T-helper 2 cell treated with Interferon-gamma antibody and Interleukin-4, amounts not matched to agents 100 ng/mL and 5 ng/mL, for 36 hours (primary cell): ENCODE data around the gene SLC9A9. TPM values are rescaled to one million over a fixed set of nuclear protein-coding genes. Genes with fewer than 3 reads are reported as not detected.

Source experiments
- intact Hi-C: fragments of 100-400 bp; cut with micrococcal nuclease; formaldehyde crosslinking; loops from one replicate; pipeline ENCODE4 v1.15.1; 2023
- total RNA-seq: library from RNA; stranded (reverse); gene quantifications from 2 replicates; pipeline ENCODE4 v1.2.3, GENCODE V29; 2022

The SLC9A9 gene
- total RNA-seq, 1 donor from 2014 or later = 13.4 TPM

DNA sequence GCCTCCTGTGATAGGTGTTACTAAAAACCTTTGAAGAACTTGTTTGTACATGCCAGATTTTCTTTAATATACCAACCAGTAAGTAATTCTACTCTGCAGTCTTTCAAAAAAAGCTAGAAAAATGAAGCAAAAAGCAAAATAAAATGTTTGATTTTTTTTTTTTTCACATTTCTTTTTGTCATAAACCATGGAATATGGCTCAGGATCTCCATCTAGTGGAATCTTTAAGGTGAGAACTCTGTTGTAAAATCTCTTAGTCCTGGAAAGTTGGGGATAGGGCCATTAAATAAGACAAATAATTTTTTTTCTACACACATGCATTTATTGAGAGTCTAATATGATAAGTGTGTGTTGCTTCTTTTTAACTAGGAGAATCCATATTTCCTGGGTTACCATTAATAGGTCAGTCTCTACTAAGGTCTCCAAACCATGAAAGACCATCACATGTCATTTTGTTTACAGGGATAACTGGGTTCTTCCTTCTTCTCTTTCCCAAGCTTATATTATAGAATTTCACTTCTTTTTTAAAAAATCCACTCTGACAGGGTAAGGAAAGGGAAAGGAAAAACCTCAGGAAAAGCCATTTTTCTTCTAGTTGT lies 84.6 kb downstream of the SLC9A9 start:
- intact Hi-C loops = no loop called here

GRCh38 chr3:143757691-143758090 lies 90.6 kb downstream of the SLC9A9 start:
- intact Hi-C loops = no loop called here

GRCh38 chr3:143755978-143756377 lies 92.3 kb downstream of the SLC9A9 start:
- intact Hi-C loops = no loop called here

- intact Hi-C loops = loop anchor here (5.0 kb wide), 1 partner anchor 632 kb away; no protein-coding TSS in a partner anchor
Measured at GRCh38 chr3:143754090-143754489, 94.2 kb downstream of the SLC9A9 start.

- intact Hi-C loops = loop anchor here (5.0 kb wide), 1 partner anchor 631 kb away; no protein-coding TSS in a partner anchor
Measured at GRCh38 chr3:143753456-143753855, 94.8 kb downstream of the SLC9A9 start.

GRCh38 chr3:143753006-143753405 lies 95.3 kb downstream of the SLC9A9 start:
- intact Hi-C loops = loop anchor here (5.0 kb wide), 1 partner anchor 631 kb away; no protein-coding TSS in a partner anchor

GRCh38 chr3:143751643-143752178 lies 96.6 kb downstream of the SLC9A9 start:
- intact Hi-C loops = loop anchor here (5.0 kb wide), 1 partner anchor 629 kb away; no protein-coding TSS in a partner anchor

- intact Hi-C loops = loop anchor here (5.0 kb wide), 1 partner anchor 629 kb away; no protein-coding TSS in a partner anchor
Measured at GRCh38 chr3:143750841-143751240, 97.4 kb downstream of the SLC9A9 start.

DNA sequence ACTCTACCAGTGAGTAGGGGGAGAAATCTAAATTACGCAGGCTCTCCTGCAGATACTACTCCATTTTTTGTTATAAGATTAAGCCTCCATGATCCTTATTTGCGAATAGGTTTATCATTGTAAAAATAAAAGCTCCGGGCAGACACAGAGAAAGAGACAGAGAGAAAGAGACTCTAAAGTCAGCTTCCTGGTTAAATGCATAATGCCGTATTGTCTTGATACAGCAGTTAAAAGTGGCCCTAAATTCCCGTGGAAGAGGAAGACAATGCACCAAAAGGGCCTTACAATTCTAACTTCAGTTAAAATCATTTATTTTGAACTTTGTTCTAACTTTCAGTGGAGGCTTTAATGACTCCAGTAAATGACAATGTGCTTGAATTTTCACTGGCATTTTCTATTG lies 98.3 kb downstream of the SLC9A9 start:
- intact Hi-C loops = loop anchor here (5.0 kb wide), 1 partner anchor 628 kb away; no protein-coding TSS in a partner anchor

GRCh38 chr3:143737065-143737464 lies 111.2 kb downstream of the SLC9A9 start:
- intact Hi-C loops = no loop called here

GRCh38 chr3:143736205-143736997 lies 111.9 kb downstream of the SLC9A9 start:
- intact Hi-C loops = no loop called here

GRCh38 chr3:143731776-143732175 lies 116.5 kb downstream of the SLC9A9 start:
- intact Hi-C loops = no loop called here

- intact Hi-C loops = no loop called here
Measured at GRCh38 chr3:143731320-143731719, 116.9 kb downstream of the SLC9A9 start.

- intact Hi-C loops = no loop called here
Measured at GRCh38 chr3:143727391-143727790, 120.9 kb downstream of the SLC9A9 start.

DNA sequence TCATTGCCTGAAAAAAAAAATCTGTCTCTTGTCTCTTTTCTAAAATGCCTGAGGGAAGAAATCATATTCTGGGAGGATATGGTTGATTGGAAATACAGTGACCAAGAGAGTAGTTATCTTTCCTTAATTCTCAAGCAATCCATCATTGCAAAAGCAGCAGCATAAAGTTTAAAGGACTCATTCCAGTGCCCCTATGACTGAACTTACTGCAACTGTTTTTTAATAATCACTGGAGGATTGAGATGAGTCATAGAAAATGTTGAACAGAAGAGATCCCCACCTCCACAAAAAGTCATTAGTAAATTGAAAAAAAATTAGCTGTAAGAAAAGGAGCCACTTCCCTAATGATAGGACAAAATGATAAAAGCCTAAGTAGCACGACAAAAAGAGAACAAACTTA lies 121.5 kb downstream of the SLC9A9 start:
- intact Hi-C loops = no loop called here

DNA sequence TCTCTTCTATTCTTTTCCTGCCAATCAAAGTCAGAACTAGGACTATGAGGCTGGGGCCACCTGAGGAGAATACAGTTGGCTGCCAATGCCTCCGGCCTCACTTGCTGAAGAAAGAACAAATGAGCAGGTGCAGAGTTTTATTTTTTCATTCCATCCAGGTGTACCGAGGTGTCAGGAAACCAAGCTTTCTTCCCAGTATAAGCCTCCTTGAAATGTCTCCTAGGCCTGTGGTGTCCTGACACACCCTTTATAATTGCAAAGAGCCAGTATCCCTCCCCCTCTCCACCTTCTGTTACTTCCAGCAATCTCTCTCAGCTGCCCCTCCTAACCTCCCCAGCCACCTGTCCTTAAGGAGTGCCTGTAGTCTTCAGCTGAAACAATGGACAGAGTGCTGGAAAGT lies 127.9 kb downstream of the SLC9A9 start:
- intact Hi-C loops = no loop called here

DNA sequence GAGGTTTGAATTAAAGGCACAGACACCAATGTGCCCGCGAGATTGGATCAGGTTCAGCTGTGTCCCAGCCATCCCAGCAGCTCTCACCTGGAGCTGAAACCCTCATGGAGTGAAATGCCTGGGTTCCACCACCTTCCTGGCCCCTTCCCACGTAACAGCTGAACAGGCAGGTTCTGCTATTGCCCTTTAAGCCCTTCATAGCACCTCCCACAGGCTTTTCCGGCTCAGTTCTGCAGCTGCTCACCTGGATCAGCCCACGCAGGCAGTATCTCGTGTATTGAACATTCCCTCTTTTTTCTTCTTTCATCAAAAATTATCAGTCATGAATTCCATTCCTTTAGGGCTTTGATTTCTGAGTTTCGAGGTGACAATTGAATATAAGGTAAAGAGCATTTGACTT lies 129.8 kb downstream of the SLC9A9 start:
- intact Hi-C loops = no loop called here

DNA sequence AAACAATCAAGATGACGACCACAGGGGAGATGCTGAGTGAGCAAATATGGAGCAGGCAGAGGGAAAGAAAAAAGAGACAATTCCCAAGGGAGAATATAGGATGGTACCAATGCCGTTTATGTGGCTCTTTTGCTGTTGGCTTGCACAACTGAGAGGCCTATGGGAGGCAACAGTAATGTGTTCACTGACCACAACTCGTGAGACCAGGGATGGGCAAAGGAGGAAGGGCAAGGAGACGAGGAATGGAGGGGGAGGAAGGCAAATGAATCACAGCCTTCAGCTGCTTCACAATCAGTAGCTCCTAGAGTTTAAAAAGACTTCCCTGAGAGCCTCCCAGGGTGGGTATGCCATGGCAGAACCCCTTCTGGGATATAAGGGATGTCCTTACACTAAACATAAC lies 131.5 kb downstream of the SLC9A9 start:
- intact Hi-C loops = no loop called here

- intact Hi-C loops = no loop called here
Measured at GRCh38 chr3:143712522-143712921, 135.7 kb downstream of the SLC9A9 start.

- intact Hi-C loops = loop anchor here (1.0 kb wide), 1 partner anchor 10 kb away; no protein-coding TSS in a partner anchor
Measured at GRCh38 chr3:143707848-143708247, 140.4 kb downstream of the SLC9A9 start.

DNA sequence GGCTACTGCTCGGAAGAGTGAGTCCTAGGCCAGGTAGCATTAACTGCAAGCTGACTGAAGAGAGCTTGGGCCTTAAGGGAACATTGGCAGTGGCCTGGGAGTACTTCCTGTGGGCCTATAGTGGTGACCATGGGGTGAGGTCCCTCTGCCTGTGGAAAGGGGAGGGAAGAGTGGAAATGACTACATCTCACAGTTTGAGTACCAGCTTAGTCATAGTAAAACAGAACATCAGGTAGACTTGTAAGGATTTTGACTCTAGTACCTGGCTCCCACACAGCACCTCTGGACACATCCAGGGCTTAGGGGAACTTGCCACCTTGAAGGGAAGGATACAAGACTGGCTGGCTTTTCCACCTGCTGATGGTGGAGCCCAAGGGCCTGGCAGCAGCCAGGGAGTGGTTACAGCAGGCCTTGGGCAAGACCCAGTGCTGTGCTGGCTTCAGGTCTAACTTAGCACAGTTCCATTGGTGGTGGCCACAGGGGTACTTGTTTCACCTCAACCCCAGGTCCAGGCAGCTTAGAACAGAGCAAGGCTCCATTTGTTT lies 147.8 kb downstream of the SLC9A9 start:
- intact Hi-C loops = no loop called here

GRCh38 chr3:143699424-143699823 lies 148.8 kb downstream of the SLC9A9 start:
- intact Hi-C loops = no loop called here
